Thyroid gland (tissue), 4 donors: ENCODE results near the gene ORC4. TPM values are rescaled to one million over a fixed set of nuclear protein-coding genes. Genes with fewer than 3 reads are reported as not detected.
"Not testable (repeated sequence)": the region's sequence is repeated elsewhere in the genome, so short reads cannot be mapped to it uniquely, and the experiment has no call there.

Experiments used
- DNase-seq, 2 donors: peaks; one replicate each; pipeline ENCODE4 v3.0.0-alpha.2; 2019
- H3K27ac ChIP-seq, 3 donors: fragments of 200-600 bp; sonication (generic); 1 replicate in 2 of 3; 2 replicates in 1 of 3; pipeline ENCODE4 v1.5.1; 2016 to 2019; ENCODE audit warnings: mild to moderate bottlenecking in 1 of 3, moderate library complexity in 1 of 3
- H3K27me3 ChIP-seq: fragments of 200-600 bp; sonication (generic); one replicate; pipeline ENCODE4 v1.5.1; 2019
- H3K36me3 ChIP-seq, 2 donors: fragments of 200-600 bp; sonication (generic); one replicate each; pipeline ENCODE4 v1.5.1; 2016 to 2019
- H3K4me1 ChIP-seq, 2 donors: fragments of 200-600 bp; sonication (generic); one replicate each; pipeline ENCODE4 v1.5.1; 2017 to 2019
- H3K4me3 ChIP-seq, 3 donors: fragments of 200-600 bp; sonication (generic); replicated peaks in 1 of 3; 1 replicate in 2 of 3; 2 replicates in 1 of 3; pipeline ENCODE4 v1.5.1; 2016; ENCODE audit warnings: mild to moderate bottlenecking in 1 of 3
- H3K9me3 ChIP-seq: fragments of 200-600 bp; sonication (generic); one replicate; pipeline ENCODE4 v1.5.1; 2017
- CTCF ChIP-seq, 6 experiments: fragments of 200-600 bp in 3 of 6; fragments of 450-650 bp in 3 of 6; sonication (generic) in 3 of 6; IDR thresholded peaks; one replicate each; pipeline ENCODE4 v1.5.1; 2016 to 2019; ENCODE audit warnings: antibody characterized with exemption in 6 of 6, mild to moderate bottlenecking in 2 of 6, inconsistent platforms in 1 of 6, moderate library complexity in 1 of 6
- POLR2A ChIP-seq, 2 donors: fragments of 450-650 bp; IDR thresholded peaks; one replicate each; pipeline ENCODE4 v1.6.1; 2017; ENCODE audit warnings: antibody characterized with exemption in 2 of 2, mild to moderate bottlenecking in 2 of 2, moderate library complexity in 1 of 2
- WGBS, 2 donors: methylation state at CpG; one replicate each; pipeline ENCODE4 v1.1.5; 2017; 5-methylcytosine and 5-hydroxymethylcytosine counted together
- intact Hi-C: fragments of 100-400 bp; cut with DNase I; formaldehyde crosslinking; loops from one replicate; pipeline ENCODE4 v1.15.1; 2023
- total RNA-seq, 4 donors: library from RNA; depleted of rRNA; stranded (reverse); fragments of >200 nt; gene quantifications; one replicate each; pipeline ENCODE4 v1.2.3, GENCODE V29; 2016

Gene ORC4
- total RNA-seq, 4 donors from 2014 or later = 62.5 to 89.2 (median 76.5) TPM

GRCh38 chr2:148021886-148022285 is 1.3 kb upstream of the ORC4 start:
- Histone ChIP-seq H3K36me3 (no peaks in the 10 kb centered on the region), H3K4me1 (peaks cover 27 to 31% of the 10 kb centered on the region in 2 donors), H3K9me3 (no peaks in the 10 kb centered on the region), H3K27ac (peak overlapping the region; percentile 92 to 96 (median 96)), H3K27me3 (no peaks in the 10 kb centered on the region), H3K4me3 (peak overlapping the region; percentile 19 to 84 (median 56))
- intact Hi-C loops = no loop called here
- WGBS, 2 donors = 7 to 12% methylated on average over 3 of the region's 3 CpGs
- DNase-seq = no peak
- TF ChIP-seq CTCF (IDR thresholded peaks at IDR 0.05) (no peak), POLR2A (IDR thresholded peaks at IDR 0.05) (no peak)

GRCh38 chr2:148021059-148021861 is 723 bp upstream of the ORC4 start, which contains the start of gene MBD5:
TSS of gene MBD5 (plus strand) at chr2:148021091.
- H3K27me3 ChIP-seq = no peaks in the 10 kb centered on the region
- H3K9me3 ChIP-seq = no peaks in the 10 kb centered on the region
- peak within 1 kb of the TSS; percentile 92 to 96 (median 96) for H3K27ac ChIP-seq
- WGBS, 2 donors = 0% methylated on average over 10 to 11 of the region's 11 CpGs
- DNase-seq = peak; percentile 42 to 59
- peak within 1 kb of the TSS; percentile 21 to 96 (median 82) for H3K4me3 ChIP-seq
- H3K4me1 ChIP-seq = peaks cover 27 to 31% of the 10 kb centered on the region in 2 donors
- H3K36me3 ChIP-seq = no peaks in the 10 kb centered on the region
- intact Hi-C loops = no loop called here
- TF ChIP-seq CTCF (IDR thresholded peaks at IDR 0.05) (no peak), POLR2A (IDR thresholded peaks at IDR 0.05) (no peak)

- Histone ChIP-seq H3K27ac (no peak overlapping the region), H3K36me3 (no peaks in the 10 kb centered on the region), H3K9me3 (no peaks in the 10 kb centered on the region), H3K4me1 (peaks cover 7 to 8% of the 10 kb centered on the region in 2 donors), H3K4me3 (no peak overlapping the region), H3K27me3 (no peaks in the 10 kb centered on the region)
- WGBS, 2 donors = 89 to 92% methylated on average over 5 of the region's 5 CpGs
- intact Hi-C loops = no loop called here
- DNase-seq = no peak
- TF ChIP-seq POLR2A (IDR thresholded peaks at IDR 0.05) (no peak), CTCF (IDR thresholded peaks at IDR 0.05) (no peak)
These were observed 5.9 kb downstream of the ORC4 start for GRCh38 chr2:148014616-148015015.

- Histone ChIP-seq H3K27ac (no peak overlapping the region), H3K4me1 (peaks cover 0 to 1% of the 10 kb centered on the region in 2 donors), H3K36me3 (no peaks in the 10 kb centered on the region), H3K4me3 (no peak overlapping the region), H3K9me3 (no peaks in the 10 kb centered on the region), H3K27me3 (no peaks in the 10 kb centered on the region)
- no peak for DNase-seq
- intact Hi-C loops = no loop called here
- TF ChIP-seq CTCF (IDR thresholded peaks at IDR 0.05) (no peak), POLR2A (IDR thresholded peaks at IDR 0.05) (no peak)
- 96 to 97% methylated on average over 2 of the region's 2 CpGs for WGBS, 2 donors
These were observed 6.7 kb downstream of the ORC4 start for GRCh38 chr2:148013876-148014275.

GRCh38 chr2:148008411-148008810 is 12.1 kb downstream of the ORC4 start:
- H3K36me3 ChIP-seq, H3K27me3 ChIP-seq, H3K27ac ChIP-seq, H3K4me1 ChIP-seq, DNase-seq, H3K4me3 ChIP-seq, intact Hi-C loops, H3K9me3 ChIP-seq: not testable (repeated sequence)
- 96 to 99% methylated on average over 7 of the region's 7 CpGs for WGBS, 2 donors
